AG09319 (cell line): ENCODE measurements around the gene CACNA2D2.

Source experiments
- DNase-seq: peaks from one replicate; pipeline ENCODE4 v3.0.0-alpha.2; 2010; ENCODE audit warnings: low read depth; ENCODE audit errors: extremely low read depth
- CTCF ChIP-seq: IDR thresholded peaks from 2 replicates; pipeline ENCODE4 v1.5.1; 2011; ENCODE audit warnings: low read depth, mild to moderate bottlenecking, inconsistent platforms, low read length, moderate library complexity

Gene CACNA2D2

GRCh38 chr3:50320853-50321335, 182.5 kb downstream of the CACNA2D2 start:
- no peak for TF ChIP-seq CTCF

GRCh38 chr3:50319894-50320625, 183.4 kb downstream of the CACNA2D2 start:
- DNase-seq = no peak
- TF ChIP-seq CTCF = no peak

More at GRCh38 chr3:50320853-50321335, 182.5 kb downstream of the CACNA2D2 start:
- no peak for DNase-seq

- DNase-seq = no peak
- no peak for TF ChIP-seq CTCF
Measured at GRCh38 chr3:50319181-50319893, 184.1 kb downstream of the CACNA2D2 start.

- TF ChIP-seq CTCF = no peak
- DNase-seq = no peak
Measured at GRCh38 chr3:50318615-50319014, 184.8 kb downstream of the CACNA2D2 start.

GRCh38 chr3:50318163-50318562, 185.3 kb downstream of the CACNA2D2 start:
- TF ChIP-seq CTCF = no peak
- no peak for DNase-seq

GRCh38 chr3:50317300-50317699, 186.1 kb downstream of the CACNA2D2 start:
- no peak for TF ChIP-seq CTCF
- DNase-seq = no peak

GRCh38 chr3:50316657-50317242, 186.7 kb downstream of the CACNA2D2 start:
- no peak for DNase-seq
- TF ChIP-seq CTCF = no peak
